ENCODE measurements around the gene CFAP69.

CFAP69 gene

DNA sequence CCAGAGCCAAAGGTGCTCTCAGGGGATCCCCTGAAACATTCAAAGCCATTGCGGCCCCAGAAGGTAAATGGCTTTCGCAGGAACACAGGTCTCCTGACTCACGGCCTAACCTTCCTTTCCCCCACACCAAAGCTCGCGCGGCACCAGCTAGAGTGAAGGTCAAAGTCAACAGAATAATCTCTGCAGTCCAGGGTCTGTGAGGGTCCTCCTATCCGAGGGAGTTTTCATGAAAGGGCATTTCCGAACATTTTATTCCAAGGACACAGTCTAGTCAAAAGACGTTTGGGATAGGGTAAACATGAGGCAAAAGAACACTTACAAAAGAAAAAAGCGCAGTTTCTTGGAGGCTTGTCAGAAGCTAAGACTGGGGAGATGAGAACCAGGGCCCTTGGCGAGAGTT is 34.0 kb upstream of the CFAP69 start:
- peaks cover 9% of the 10 kb centered on the region for H3K4me1 Mint-ChIP-seq
- peak; percentile 9 for DNase-seq
- TF ChIP-seq, protein P1, sequence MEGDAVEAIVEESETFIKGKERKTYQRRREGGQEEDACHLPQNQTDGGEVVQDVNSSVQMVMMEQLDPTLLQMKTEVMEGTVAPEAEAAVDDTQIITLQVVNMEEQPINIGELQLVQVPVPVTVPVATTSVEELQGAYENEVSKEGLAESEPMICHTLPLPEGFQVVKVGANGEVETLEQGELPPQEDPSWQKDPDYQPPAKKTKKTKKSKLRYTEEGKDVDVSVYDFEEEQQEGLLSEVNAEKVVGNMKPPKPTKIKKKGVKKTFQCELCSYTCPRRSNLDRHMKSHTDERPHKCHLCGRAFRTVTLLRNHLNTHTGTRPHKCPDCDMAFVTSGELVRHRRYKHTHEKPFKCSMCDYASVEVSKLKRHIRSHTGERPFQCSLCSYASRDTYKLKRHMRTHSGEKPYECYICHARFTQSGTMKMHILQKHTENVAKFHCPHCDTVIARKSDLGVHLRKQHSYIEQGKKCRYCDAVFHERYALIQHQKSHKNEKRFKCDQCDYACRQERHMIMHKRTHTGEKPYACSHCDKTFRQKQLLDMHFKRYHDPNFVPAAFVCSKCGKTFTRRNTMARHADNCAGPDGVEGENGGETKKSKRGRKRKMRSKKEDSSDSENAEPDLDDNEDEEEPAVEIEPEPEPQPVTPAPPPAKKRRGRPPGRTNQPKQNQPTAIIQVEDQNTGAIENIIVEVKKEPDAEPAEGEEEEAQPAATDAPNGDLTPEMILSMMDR (IDR thresholded peaks at IDR 0.05), result no peak
- H3K9me3 Mint-ChIP-seq, result no peaks in the 10 kb centered on the region
- H3K4me3 Mint-ChIP-seq, result no peak overlapping the region
- H3K27ac Mint-ChIP-seq, result no peak overlapping the region
- H3K36me3 Mint-ChIP-seq (ENCODE audit: low read depth), result no peaks in the 10 kb centered on the region
- peaks cover 5% of the 10 kb centered on the region for H3K27me3 Mint-ChIP-seq (ENCODE audit: low read depth, poor library complexity)

DNA sequence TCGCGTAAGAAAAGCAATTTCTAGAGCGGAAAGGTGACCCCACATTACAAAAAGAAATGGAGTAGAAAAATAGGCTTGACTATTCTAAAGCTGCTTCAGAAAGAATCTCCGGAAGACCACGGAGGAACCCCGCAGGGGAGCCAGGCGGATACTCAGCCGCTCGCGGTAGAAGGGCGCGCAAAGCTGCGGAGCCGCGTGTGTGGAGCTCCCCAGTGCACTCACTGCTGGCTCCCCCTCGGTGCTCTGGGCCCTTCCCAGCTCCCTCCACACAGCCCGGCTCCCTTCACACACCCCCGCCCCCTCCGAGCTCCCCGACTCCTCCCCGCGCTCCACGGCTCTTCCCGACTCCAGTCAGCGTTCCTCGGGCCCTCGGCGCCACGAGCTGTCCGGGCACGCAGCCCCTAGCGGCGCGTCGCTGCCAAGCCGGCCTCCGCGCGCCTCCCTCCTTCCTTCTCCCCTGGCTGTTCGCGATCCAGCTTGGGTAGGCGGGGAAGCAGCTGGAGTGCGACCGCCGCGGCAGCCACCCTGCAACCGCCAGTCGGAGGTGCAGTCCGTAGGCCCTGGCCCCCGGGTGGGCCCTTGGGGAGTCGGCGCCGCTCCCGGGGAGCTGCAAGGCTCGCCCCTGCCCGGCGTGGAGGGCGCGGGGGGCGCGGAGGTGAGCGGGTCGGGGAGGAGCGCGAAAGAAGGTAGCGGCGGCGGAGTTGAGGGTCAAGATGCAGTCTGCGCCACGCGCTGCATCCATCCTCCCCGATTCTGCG is 33.4 kb upstream of the CFAP69 start, which contains the start of gene STEAP2:
STEAP2 (plus strand) TSS at position 350 of the 758 bp plus-strand sequence. CDS start 13,343 bp downstream, outside the sequence.
- Mint-ChIP-seq H3K4me3 (no peak within 1 kb of the TSS), H3K36me3 (ENCODE audit: low read depth) (peaks cover 4% of the 10 kb centered on the region), H3K9me3 (no peaks in the 10 kb centered on the region), H3K27me3 (ENCODE audit: low read depth, poor library complexity) (peaks cover 5% of the 10 kb centered on the region), H3K4me1 (peaks cover 9% of the 10 kb centered on the region), H3K27ac (no peak within 1 kb of the TSS)
- TF ChIP-seq, protein P1 (IDR thresholded peaks at IDR 0.05), result peak; percentile 60
- peak; percentile 93 for DNase-seq

DNA sequence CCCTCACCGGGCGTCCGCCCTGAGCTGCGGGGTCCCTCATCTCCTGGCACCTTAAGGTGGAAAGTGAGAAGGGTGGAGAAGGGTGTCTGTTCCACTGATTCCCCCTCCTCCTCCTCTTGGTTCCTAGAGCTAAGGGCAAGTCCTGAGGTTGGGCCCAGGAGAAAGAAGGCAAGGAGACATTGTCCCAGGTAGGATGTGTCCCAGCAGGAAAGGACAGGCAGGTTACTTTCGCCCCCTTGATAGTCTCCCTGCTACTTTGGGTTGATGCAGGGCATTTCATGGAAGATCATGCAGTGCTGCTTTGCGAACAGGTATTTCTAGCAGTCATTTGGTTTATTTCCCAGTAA is 32.9 kb upstream of the CFAP69 start:
- Mint-ChIP-seq H3K9me3 (no peaks in the 10 kb centered on the region), H3K4me3 (no peak overlapping the region), H3K27ac (no peak overlapping the region), H3K36me3 (ENCODE audit: low read depth) (peaks cover 5% of the 10 kb centered on the region), H3K4me1 (peaks cover 9% of the 10 kb centered on the region), H3K27me3 (ENCODE audit: low read depth, poor library complexity) (peaks cover 5% of the 10 kb centered on the region)
- DNase-seq, result no peak
- TF ChIP-seq, protein P1 (IDR thresholded peaks at IDR 0.05), result no peak

DNA sequence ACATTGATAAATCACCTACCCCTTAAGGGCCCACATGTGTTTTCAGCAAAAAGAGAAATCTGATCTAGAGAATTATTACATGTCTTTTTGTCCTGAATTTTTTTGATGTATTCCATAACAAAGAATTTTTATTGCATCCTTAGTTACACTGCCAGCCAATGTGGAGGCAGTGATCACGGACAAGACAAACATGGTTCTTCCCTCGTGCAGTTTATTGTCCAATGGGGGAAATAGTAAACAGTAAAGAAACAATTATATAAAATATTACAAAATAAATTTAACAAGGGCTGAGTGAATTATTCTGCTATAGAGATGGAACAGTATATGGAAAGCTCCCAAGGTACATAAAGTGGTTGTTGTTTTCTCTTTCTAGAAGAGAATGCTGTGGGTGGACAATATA is 31.5 kb upstream of the CFAP69 start:
- Mint-ChIP-seq H3K9me3 (no peaks in the 10 kb centered on the region), H3K4me3 (no peak overlapping the region), H3K36me3 (ENCODE audit: low read depth) (peaks cover 9% of the 10 kb centered on the region), H3K4me1 (peaks cover 9% of the 10 kb centered on the region), H3K27ac (no peak overlapping the region), H3K27me3 (ENCODE audit: low read depth, poor library complexity) (peaks cover 5% of the 10 kb centered on the region)
- TF ChIP-seq, protein P1 (IDR thresholded peaks at IDR 0.05), result no peak
- DNase-seq, result no peak

DNA sequence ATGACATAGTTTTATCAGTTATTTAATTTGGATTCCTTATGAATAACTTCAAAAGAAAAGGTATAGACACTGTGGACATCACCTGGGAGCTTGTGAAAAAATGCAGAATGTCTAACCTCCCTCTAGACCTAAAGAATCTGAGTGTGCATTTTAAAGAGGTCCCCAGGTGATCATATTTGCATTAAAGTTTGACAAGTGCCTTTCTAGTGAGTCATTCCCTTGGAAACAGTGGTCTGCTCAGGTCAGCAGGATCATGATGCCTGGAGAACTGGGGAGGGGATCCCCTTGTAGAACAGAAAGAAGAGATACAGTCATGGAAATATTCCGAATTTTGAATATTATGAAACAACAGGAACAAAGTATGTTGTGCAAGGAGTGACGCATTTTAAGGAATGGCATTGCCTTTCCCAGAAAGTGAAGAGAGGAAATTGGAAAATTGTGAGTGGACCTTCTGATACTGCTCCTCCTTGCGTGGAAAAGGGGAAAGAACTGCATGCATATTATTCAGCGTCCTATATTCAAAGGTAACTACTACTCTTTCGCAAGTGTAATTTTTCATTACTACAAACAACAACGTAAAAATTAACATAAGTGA is 28.8 kb upstream of the CFAP69 start:
- peaks cover 9% of the 10 kb centered on the region for H3K36me3 Mint-ChIP-seq (ENCODE audit: low read depth)
- TF ChIP-seq, protein P1 (IDR thresholded peaks at IDR 0.05), result no peak
- no peaks in the 10 kb centered on the region for H3K27me3 Mint-ChIP-seq (ENCODE audit: low read depth, poor library complexity)
- no peak for DNase-seq
- H3K27ac Mint-ChIP-seq, result no peak overlapping the region
- no peak overlapping the region for H3K4me3 Mint-ChIP-seq
- H3K4me1 Mint-ChIP-seq, result peaks cover 2% of the 10 kb centered on the region
- H3K9me3 Mint-ChIP-seq, result no peaks in the 10 kb centered on the region

DNA sequence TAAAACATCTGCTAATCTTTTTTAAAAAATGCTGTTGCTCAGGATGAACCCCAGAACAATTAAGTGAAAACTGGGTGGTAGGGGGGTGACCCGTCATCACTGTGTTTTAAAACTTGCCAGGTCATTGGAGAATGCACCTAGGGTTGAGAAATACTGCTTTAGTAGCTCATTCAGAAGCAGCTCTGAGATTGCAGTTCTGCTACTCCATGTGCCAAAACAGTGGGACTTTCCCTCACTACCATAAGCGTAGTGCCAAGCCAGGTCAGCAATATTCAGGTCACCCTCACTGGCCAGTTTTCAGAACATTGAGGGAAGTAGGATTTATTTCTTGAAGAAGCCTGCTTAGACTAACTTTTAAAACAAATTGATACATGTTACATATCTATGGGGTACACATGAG is 28.2 kb upstream of the CFAP69 start:
- Mint-ChIP-seq H3K9me3 (no peaks in the 10 kb centered on the region), H3K27me3 (ENCODE audit: low read depth, poor library complexity) (no peaks in the 10 kb centered on the region)

More for the DNA sequence above, 28.2 kb upstream of the CFAP69 start:
- Mint-ChIP-seq H3K27ac (no peak overlapping the region), H3K4me3 (no peak overlapping the region), H3K36me3 (ENCODE audit: low read depth) (peaks cover 9% of the 10 kb centered on the region), H3K4me1 (no peaks in the 10 kb centered on the region)
- DNase-seq, result no peak
- TF ChIP-seq, protein P1 (IDR thresholded peaks at IDR 0.05), result no peak
